ENCODE data around the gene FAM83B.

FAM83B gene

DNA sequence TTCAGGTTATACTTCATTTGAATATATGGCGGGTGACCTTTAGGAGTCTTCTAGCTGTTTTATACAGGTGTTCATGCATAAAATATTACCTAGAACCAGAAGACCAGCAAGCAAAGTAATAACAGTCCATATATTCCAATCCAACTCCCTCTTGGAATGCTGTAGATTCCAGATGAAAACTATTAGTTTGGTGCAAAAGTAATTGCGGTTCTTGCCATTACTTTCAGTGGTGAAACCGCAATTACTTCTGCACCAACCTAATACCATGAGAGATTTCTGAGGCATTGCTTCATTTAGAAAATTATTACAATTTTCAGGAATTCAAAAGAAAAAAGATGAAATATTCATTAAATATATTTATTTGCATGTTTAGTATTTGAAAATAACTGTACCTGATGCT is 62.6 kb downstream of the FAM83B start:
- H3K9me3 ChIP-seq (replicated peaks in 1 of 11): no peaks in the 10 kb centered on the region
- no peaks in the 10 kb centered on the region for H4K20me1 ChIP-seq
- H3K9ac ChIP-seq: no peak overlapping the region
- H3K4me1 ChIP-seq: no peaks in the 10 kb centered on the region
- no peak for TF ChIP-seq Cebpa-rat (IDR thresholded peaks at IDR 0.05)
- no peak overlapping the region for H3K27ac ChIP-seq
- H3K36me3 ChIP-seq: no peaks in the 10 kb centered on the region
- no peak overlapping the region for H3K4me3 ChIP-seq
- no peak overlapping the region for H3K4me2 ChIP-seq
- H3K27me3 ChIP-seq: no peaks in the 10 kb centered on the region

- no peak for TF ChIP-seq Cebpa-rat (IDR thresholded peaks at IDR 0.05)
- Histone ChIP-seq H4K20me1 (no peaks in the 10 kb centered on the region), H3K4me2 (no peak overlapping the region), H3K4me3 (no peak overlapping the region), H3K27ac (no peak overlapping the region), H3K9ac (no peak overlapping the region), H3K27me3 (no peaks in the 10 kb centered on the region), H3K36me3 (no peaks in the 10 kb centered on the region), H3K9me3 (replicated peaks in 1 of 11) (no peaks in the 10 kb centered on the region), H3K4me1 (no peaks in the 10 kb centered on the region)
These were observed 63.9 kb downstream of the FAM83B start for GRCh38 chr6:54910431-54910884.

DNA sequence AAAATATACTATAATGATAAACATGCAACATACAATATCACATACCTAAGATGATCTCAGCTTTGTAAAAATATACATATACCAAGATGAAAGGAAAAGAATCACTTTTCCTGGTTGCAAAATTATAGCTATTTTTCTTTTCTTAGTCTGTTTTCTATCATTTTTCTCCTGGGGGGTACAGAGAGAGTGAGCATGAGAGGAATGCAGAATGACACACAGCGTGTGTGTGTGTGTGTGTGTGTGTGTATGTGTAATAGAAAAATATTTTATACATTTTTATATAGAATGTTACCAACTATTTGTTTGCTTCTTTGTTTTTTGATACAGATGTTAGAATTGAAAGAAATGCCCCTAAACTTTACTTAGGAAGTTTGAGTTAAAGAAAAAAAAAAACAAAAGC is 64.3 kb downstream of the FAM83B start:
- Histone ChIP-seq H3K4me1 (no peaks in the 10 kb centered on the region), H3K36me3 (no peaks in the 10 kb centered on the region), H4K20me1 (no peaks in the 10 kb centered on the region), H3K4me3 (no peak overlapping the region), H3K4me2 (no peak overlapping the region), H3K9me3 (replicated peaks in 1 of 11) (no peaks in the 10 kb centered on the region), H3K9ac (no peak overlapping the region), H3K27me3 (no peaks in the 10 kb centered on the region), H3K27ac (no peak overlapping the region)
- no peak for TF ChIP-seq Cebpa-rat (IDR thresholded peaks at IDR 0.05)

DNA sequence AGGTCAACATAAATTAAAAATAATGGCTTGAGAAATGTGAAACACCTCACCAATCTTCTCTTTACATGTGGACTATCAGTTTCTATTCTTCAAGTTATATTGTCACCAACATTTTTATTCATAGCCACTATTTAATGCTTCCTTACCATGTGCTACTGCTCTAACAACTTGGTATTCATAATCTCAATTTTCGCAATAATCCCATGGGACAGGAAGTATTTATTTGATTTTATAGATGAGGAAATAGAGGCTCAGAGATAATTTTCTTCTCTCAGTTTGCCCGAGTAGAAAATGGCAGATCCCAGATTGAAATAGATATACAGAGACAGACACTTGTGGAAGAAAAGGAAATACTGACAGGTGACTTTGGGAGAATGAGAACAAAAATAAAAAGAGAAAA is 66.6 kb downstream of the FAM83B start:
- no peaks in the 10 kb centered on the region for H3K9me3 ChIP-seq (replicated peaks in 1 of 11)
- no peaks in the 10 kb centered on the region for H3K27me3 ChIP-seq
- TF ChIP-seq Cebpa-rat (IDR thresholded peaks at IDR 0.05): no peak
- H3K4me3 ChIP-seq: no peak overlapping the region
- H3K4me2 ChIP-seq: no peak overlapping the region
- no peak overlapping the region for H3K9ac ChIP-seq
- H3K36me3 ChIP-seq: no peaks in the 10 kb centered on the region
- no peaks in the 10 kb centered on the region for H3K4me1 ChIP-seq
- H3K27ac ChIP-seq: no peak overlapping the region
- no peaks in the 10 kb centered on the region for H4K20me1 ChIP-seq

- H3K9ac ChIP-seq: no peak overlapping the region
- no peaks in the 10 kb centered on the region for H3K9me3 ChIP-seq (replicated peaks in 1 of 11)
- no peak overlapping the region for H3K4me2 ChIP-seq
- no peak for TF ChIP-seq Cebpa-rat (IDR thresholded peaks at IDR 0.05)
- no peaks in the 10 kb centered on the region for H3K36me3 ChIP-seq
- H3K27ac ChIP-seq: no peak overlapping the region
- H3K4me1 ChIP-seq: 0 out of 20 replicates have a peak, but pooled peaks cover 0 to 3% (median 0%) of the 10 kb centered on the region in 10 experiments
- no peaks in the 10 kb centered on the region for H3K27me3 ChIP-seq
- no peaks in the 10 kb centered on the region for H4K20me1 ChIP-seq
- no peak overlapping the region for H3K4me3 ChIP-seq
These were observed 70.3 kb downstream of the FAM83B start for GRCh38 chr6:54916858-54917257.

GRCh38 chr6:54920628-54921027 is 74.1 kb downstream of the FAM83B start:
- Histone ChIP-seq H3K9ac (no peak overlapping the region), H3K27ac (no peak overlapping the region), H3K9me3 (replicated peaks in 1 of 11) (no peaks in the 10 kb centered on the region), H3K4me2 (no peak overlapping the region), H3K27me3 (no peaks in the 10 kb centered on the region), H3K4me3 (no peak overlapping the region), H3K4me1 (0 out of 20 replicates have a peak, but pooled peaks cover 0 to 3% (median 0%) of the 10 kb centered on the region in 10 experiments), H4K20me1 (no peaks in the 10 kb centered on the region), H3K36me3 (no peaks in the 10 kb centered on the region)
- no peak for TF ChIP-seq Cebpa-rat (IDR thresholded peaks at IDR 0.05)

DNA sequence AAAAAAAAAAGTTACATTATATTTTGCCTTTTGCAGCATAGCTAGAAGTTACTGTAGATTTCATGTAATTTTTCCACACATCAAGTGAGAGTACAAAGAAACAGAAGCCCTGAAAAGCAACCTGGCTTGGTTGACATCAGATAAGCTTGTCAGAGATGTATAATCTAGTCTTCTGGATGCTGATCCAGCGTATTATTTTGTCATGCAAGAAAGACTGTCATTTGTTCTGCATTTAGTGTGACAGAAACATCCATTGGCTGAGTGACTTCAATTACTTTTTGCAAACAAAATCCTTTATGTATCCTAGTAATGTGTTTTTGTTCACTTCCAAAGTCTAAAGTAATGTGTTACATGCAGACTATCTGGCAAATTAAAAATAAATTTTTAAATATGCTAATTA is 75.3 kb downstream of the FAM83B start:
- no peak overlapping the region for H3K4me3 ChIP-seq

GRCh38 chr6:54929245-54929909 is 82.8 kb downstream of the FAM83B start:
- Histone ChIP-seq H3K27me3 (no peaks in the 10 kb centered on the region), H3K9ac (no peak overlapping the region), H3K4me3 (no peak overlapping the region), H3K36me3 (no peaks in the 10 kb centered on the region), H3K4me1 (no peaks in the 10 kb centered on the region), H3K4me2 (no peak overlapping the region), H4K20me1 (no peaks in the 10 kb centered on the region), H3K9me3 (replicated peaks in 1 of 11) (peaks cover 4 to 22% (median 17%) of the 10 kb centered on the region in 11 experiments; a peak in 20 of 22 replicates), H3K27ac (no peak overlapping the region)
- TF ChIP-seq Cebpa-rat (IDR thresholded peaks at IDR 0.05): no peak

More for the DNA sequence above, 75.3 kb downstream of the FAM83B start:
- H3K36me3 ChIP-seq: no peaks in the 10 kb centered on the region
- no peaks in the 10 kb centered on the region for H4K20me1 ChIP-seq
- no peaks in the 10 kb centered on the region for H3K9me3 ChIP-seq (replicated peaks in 1 of 11)
- no peak for TF ChIP-seq Cebpa-rat (IDR thresholded peaks at IDR 0.05)
- H3K27me3 ChIP-seq: no peaks in the 10 kb centered on the region
- H3K4me1 ChIP-seq: 0 out of 20 replicates have a peak, but pooled peaks cover 0 to 3% (median 0%) of the 10 kb centered on the region in 10 experiments
- H3K27ac ChIP-seq: no peak overlapping the region
- H3K9ac ChIP-seq: no peak overlapping the region
- no peak overlapping the region for H3K4me2 ChIP-seq

DNA sequence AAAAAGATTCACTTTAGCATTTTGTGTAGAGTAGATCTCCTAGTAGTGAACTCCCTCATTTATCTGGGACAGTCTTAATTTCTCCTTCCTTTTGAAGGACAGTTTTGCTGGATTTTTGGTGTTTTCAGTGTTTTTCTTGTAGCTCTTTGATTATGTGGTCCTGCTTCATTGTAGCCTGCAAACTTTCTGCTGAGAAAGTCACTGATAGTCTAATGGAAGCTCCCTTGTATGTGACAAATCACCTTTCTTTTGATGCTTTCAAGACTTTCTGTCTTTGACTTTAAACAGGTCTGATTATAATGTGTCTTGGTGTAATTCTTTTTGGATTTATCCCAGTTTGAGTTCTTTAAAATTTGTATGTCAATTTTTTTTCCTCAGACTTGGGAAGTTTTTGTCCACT is 86.1 kb downstream of the FAM83B start:
- H3K36me3 ChIP-seq: no peaks in the 10 kb centered on the region
- no peak for TF ChIP-seq Cebpa-rat (IDR thresholded peaks at IDR 0.05)
- no peaks in the 10 kb centered on the region for H4K20me1 ChIP-seq

GRCh38 chr6:54935739-54936138 is 89.2 kb downstream of the FAM83B start:
- Histone ChIP-seq H3K4me2 (peak overlapping the region in 4 of 11 experiments; percentile 19 to 60 (median 34); a peak in 7 of 22 replicates), H3K27ac (no peak overlapping the region), H3K9ac (no peak overlapping the region)

More for the DNA sequence above, 86.1 kb downstream of the FAM83B start:
- no peaks in the 10 kb centered on the region for H3K27me3 ChIP-seq
- H3K4me2 ChIP-seq: no peak overlapping the region
- peaks cover 4 to 22% (median 17%) of the 10 kb centered on the region in 11 experiments; a peak in 20 of 22 replicates for H3K9me3 ChIP-seq (replicated peaks in 1 of 11)
- H3K27ac ChIP-seq: no peak overlapping the region
- H3K4me1 ChIP-seq: peaks cover 0 to 20% (median 3%) of the 10 kb centered on the region in 10 experiments; a peak in 9 of 20 replicates
- H3K9ac ChIP-seq: no peak overlapping the region
- H3K4me3 ChIP-seq: no peak overlapping the region

More at GRCh38 chr6:54935739-54936138, 89.2 kb downstream of the FAM83B start:
- no peaks in the 10 kb centered on the region for H4K20me1 ChIP-seq
- no peaks in the 10 kb centered on the region for H3K27me3 ChIP-seq
- peaks cover 0 to 28% (median 3%) of the 10 kb centered on the region in 10 experiments; a peak in 9 of 20 replicates for H3K4me1 ChIP-seq
- no peak for TF ChIP-seq Cebpa-rat (IDR thresholded peaks at IDR 0.05)
- H3K36me3 ChIP-seq: no peaks in the 10 kb centered on the region
- H3K4me3 ChIP-seq: no peak overlapping the region
- peaks cover 4 to 22% (median 17%) of the 10 kb centered on the region in 11 experiments; a peak in 20 of 22 replicates for H3K9me3 ChIP-seq (replicated peaks in 1 of 11)

All from BLaER1 treated with 17β-estradiol and CSF1 and Interleukin-3, amounts not matched to agents 10 nM and 100 nM (cell line).